Keratinocyte (primary cell): ENCODE data around the gene GRK3.

ENCODE experiments used
- CTCF ChIP-seq, 3 experiments: IDR thresholded peaks in 1 of 3; conservative IDR thresholded peaks in 1 of 3; optimal IDR thresholded peaks in 1 of 3; 2 replicates in 2 of 3; 3 replicates in 1 of 3; pipeline versions ENCODE3 to v1.5.1; 2011; ENCODE audit warnings: low read length in 3 of 3, mild to moderate bottlenecking in 3 of 3, moderate library complexity in 2 of 3, control low read depth in 1 of 3, inconsistent platforms in 1 of 3; ENCODE audit not compliant: insufficient read depth in 2 of 3; ENCODE audit errors: extremely low read depth in 1 of 3
- EZH2 ChIP-seq: IDR thresholded peaks from one replicate; pipeline ENCODE4 v1.6.1; 2012; ENCODE audit warnings: inconsistent platforms, mild to moderate bottlenecking, low read length, moderate library complexity

- TF ChIP-seq CTCF (optimal IDR thresholded peaks at IDR 0.05 in 1 of 3, IDR thresholded peaks at IDR 0.05 in 1 of 3, conservative IDR thresholded peaks at IDR 0.05 in 1 of 3; ENCODE audit: extremely low read depth in 1 of 3, insufficient read depth in 2 of 3, low read length in 3 of 3) (no peak), EZH2 (no peak)
These were observed 38.0 kb downstream of the GRK3 start for GRCh38 chr22:25602445-25602844.
